Activated CD4-positive, alpha-beta T cell treated with anti-CD3 and anti-CD28 coated beads, Interleukin-2, amount 10 ng/mL, durations not matched to agents 7 days and 5 days (primary cell): ENCODE data around the gene PARD6B. TPM values are rescaled to one million over a fixed set of nuclear protein-coding genes. Genes with fewer than 3 reads are reported as not detected.

ENCODE experiments used
- CTCF ChIA-PET: fragments of 350-600 bp; sonication (Branson Sonifier 250); formaldehyde crosslinking; loops from one replicate; lab custom pipeline; 2021; ENCODE audit warnings: antibody characterized with exemption; lab: Charles Lee
- POLR2A ChIA-PET: fragments of 350-600 bp; sonication (Branson Sonifier 250); formaldehyde crosslinking; loops from one replicate; lab custom pipeline; 2021; ENCODE audit warnings: antibody characterized with exemption; lab: Charles Lee
- DNase-seq: peaks from one replicate; pipeline ENCODE4 v3.0.0-alpha.2; 2020
- H3K27ac Mint-ChIP-seq: one replicate; pipeline ENCODE4 v1.8.0; 2021; ENCODE audit warnings: mild to moderate bottlenecking, moderate library complexity, mixed read lengths
- H3K27me3 Mint-ChIP-seq: one replicate; pipeline ENCODE4 v1.8.0; 2021; ENCODE audit warnings: mixed read lengths
- H3K36me3 Mint-ChIP-seq: one replicate; pipeline ENCODE4 v1.8.0; 2021; ENCODE audit warnings: low read depth, mixed read lengths
- H3K4me1 Mint-ChIP-seq: one replicate; pipeline ENCODE4 v1.8.0; 2021; ENCODE audit warnings: mixed read lengths
- H3K4me3 Mint-ChIP-seq: one replicate; pipeline ENCODE4 v1.8.0; 2021; ENCODE audit warnings: mild to moderate bottlenecking, moderate library complexity, mixed read lengths
- H3K9me3 Mint-ChIP-seq: one replicate; pipeline ENCODE4 v1.8.0; 2021; ENCODE audit warnings: mixed read lengths
- total RNA-seq, 2 experiments: library from RNA; stranded (reverse); gene quantifications; one replicate each; pipeline ENCODE4 v1.2.3, GENCODE V29; 2021

The PARD6B gene
- total RNA-seq = 1 to 10 TPM; 4.2 to 4.4 TPM

DNA sequence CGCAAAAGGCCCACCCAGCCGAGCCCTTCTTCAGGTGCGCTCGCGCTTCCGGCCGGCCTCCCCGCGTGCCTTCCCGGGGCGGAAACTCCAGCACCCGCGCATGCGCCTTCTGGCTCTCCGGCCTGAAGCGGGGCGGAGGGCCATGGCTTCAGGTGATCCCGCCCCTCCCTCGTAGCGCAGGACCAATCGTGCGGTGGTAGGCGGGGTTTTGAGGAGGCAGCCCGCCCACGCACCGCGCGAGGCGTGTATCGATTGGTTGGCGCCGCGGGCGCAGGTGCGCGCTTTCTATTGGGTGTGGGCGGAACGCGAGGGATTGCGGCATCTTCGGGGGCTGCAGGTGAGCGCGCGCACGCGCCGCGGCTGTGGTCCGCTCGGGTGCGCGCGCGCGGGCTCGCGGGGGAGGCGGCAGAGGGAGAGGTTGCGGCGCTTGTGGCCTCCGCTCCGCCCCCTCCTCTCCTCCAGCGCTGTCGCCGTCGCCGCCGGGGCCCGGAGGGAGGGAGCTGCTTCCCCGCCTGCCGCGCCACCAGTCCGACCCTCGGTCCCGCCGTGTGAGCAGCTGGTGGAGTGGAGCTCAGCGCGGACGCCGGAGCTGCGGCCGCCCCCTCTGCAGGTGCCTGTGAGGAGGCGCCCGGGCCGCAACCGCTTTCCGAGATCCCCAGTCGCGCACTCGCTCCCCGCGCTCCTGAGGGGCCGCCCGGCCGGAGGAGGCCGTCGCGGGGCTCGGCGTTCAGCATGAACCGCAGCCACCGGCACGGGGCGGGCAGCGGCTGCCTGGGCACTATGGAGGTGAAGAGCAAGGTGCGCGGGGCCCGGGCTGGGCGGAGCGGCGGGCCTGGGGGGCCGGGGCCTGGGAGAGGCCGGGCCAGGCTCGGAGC, at the start of gene PARD6B:
Gene PARD6B, plus strand, starts transcription at position 526 of the 875 bp plus-strand sequence. Its CDS starts 207 bp downstream, at position 733.
- DNase-seq = peak; percentile 99
- Mint-ChIP-seq H3K4me1 (peaks cover 24% of the 10 kb centered on the region), H3K27ac (peak within 1 kb of the TSS; percentile 92), H3K4me3 (peak within 1 kb of the TSS; percentile 87), H3K36me3 (no peaks in the 10 kb centered on the region), H3K27me3 (no peaks in the 10 kb centered on the region), H3K9me3 (no peaks in the 10 kb centered on the region)
- POLR2A ChIA-PET = no interaction called here
- CTCF ChIA-PET = interaction anchor here (0.6 kb wide), 1 partner anchor 253 kb away, joined by 4 read pairs; no protein-coding TSS in a partner anchor

DNA sequence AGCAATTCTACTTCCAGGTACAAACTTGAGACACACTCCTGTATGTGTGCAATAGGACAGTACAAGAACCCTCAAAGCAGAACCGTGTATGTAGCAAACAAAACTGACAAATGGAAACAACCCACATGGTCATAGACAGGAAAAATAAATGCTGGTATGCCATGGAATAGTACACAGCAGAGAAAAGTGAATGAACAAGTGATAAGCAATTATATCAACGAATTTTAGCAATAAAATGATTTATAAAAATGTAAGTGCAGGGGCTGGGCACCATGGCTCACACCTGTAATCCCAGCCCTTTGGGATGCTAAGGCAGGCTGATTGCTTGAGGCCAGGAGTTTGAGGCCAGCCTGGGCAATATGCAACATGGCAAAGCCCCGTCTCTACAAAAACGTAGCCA, 49.3 kb upstream of the PARD6B start:
- H3K27me3 Mint-ChIP-seq = no peaks in the 10 kb centered on the region
- ChIA-PET CTCF (no interaction called here), POLR2A (no interaction called here)
- no peak for DNase-seq
- no peak overlapping the region for H3K4me3 Mint-ChIP-seq
- no peaks in the 10 kb centered on the region for H3K4me1 Mint-ChIP-seq
- H3K9me3 Mint-ChIP-seq = no peaks in the 10 kb centered on the region
- no peak overlapping the region for H3K27ac Mint-ChIP-seq
- H3K36me3 Mint-ChIP-seq = no peaks in the 10 kb centered on the region

DNA sequence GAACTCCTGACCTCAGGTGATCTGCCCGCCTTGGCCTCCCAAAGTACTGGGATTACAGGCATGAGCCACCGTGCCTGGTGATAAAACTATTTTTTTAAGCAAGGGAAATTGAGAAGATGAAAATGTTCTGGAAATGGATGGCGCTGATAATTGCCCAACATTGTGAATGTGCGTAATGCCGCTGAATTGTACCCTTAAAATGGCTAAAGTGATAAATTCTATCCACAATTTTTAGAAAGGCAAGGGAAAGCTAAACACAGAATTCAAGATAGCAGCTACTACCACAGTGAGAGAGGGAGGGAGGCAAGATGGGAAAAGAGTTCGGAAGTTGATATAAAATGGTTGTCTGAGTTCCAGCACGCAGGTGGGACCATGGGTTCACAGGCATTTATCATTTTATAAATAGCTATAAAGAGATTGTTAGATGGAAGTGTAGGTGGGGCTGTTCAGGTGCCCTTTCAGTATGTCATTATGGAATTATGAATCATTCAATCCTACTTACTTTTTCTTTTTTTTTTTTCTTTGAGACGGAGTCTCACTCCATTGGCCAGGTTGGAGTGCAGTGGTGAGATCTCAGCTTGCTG, 48.3 kb upstream of the PARD6B start:
- Mint-ChIP-seq H3K36me3 (no peaks in the 10 kb centered on the region), H3K27ac (no peak overlapping the region), H3K4me3 (no peak overlapping the region), H3K9me3 (no peaks in the 10 kb centered on the region), H3K27me3 (no peaks in the 10 kb centered on the region), H3K4me1 (no peaks in the 10 kb centered on the region)
- no peak for DNase-seq
- ChIA-PET POLR2A (no interaction called here), CTCF (no interaction called here)

GRCh38 chr20:50683570-50683969, 47.8 kb upstream of the PARD6B start:
- POLR2A ChIA-PET = no interaction called here
- no peaks in the 10 kb centered on the region for H3K9me3 Mint-ChIP-seq
- H3K36me3 Mint-ChIP-seq = no peaks in the 10 kb centered on the region
- H3K27ac Mint-ChIP-seq = no peak overlapping the region
- no peak overlapping the region for H3K4me3 Mint-ChIP-seq
- DNase-seq = no peak
- H3K27me3 Mint-ChIP-seq = peaks cover 2% of the 10 kb centered on the region
- no peaks in the 10 kb centered on the region for H3K4me1 Mint-ChIP-seq
- CTCF ChIA-PET = no interaction called here

- ChIA-PET CTCF (interaction anchor here (1.8 kb wide), 1 partner anchor 9 kb away, joined by 5 read pairs; no protein-coding TSS in a partner anchor), POLR2A (no interaction called here)
- Mint-ChIP-seq H3K36me3 (no peaks in the 10 kb centered on the region), H3K27me3 (peaks cover 30% of the 10 kb centered on the region), H3K4me3 (no peak overlapping the region), H3K4me1 (peaks cover 7% of the 10 kb centered on the region), H3K27ac (no peak overlapping the region), H3K9me3 (no peaks in the 10 kb centered on the region)
- DNase-seq = no peak
These were observed 44.6 kb upstream of the PARD6B start for GRCh38 chr20:50686821-50687220.

- Mint-ChIP-seq H3K27ac (no peak overlapping the region), H3K27me3 (peaks cover 42% of the 10 kb centered on the region), H3K9me3 (no peaks in the 10 kb centered on the region), H3K36me3 (no peaks in the 10 kb centered on the region), H3K4me3 (no peak overlapping the region), H3K4me1 (peaks cover 7% of the 10 kb centered on the region)
- DNase-seq = no peak
- POLR2A ChIA-PET = no interaction called here
- CTCF ChIA-PET = interaction anchor here (1.1 kb wide), 1 partner anchor 23 kb away, joined by 3 read pairs; no protein-coding TSS in a partner anchor
These were observed 43.0 kb upstream of the PARD6B start for GRCh38 chr20:50688256-50688975.

DNA sequence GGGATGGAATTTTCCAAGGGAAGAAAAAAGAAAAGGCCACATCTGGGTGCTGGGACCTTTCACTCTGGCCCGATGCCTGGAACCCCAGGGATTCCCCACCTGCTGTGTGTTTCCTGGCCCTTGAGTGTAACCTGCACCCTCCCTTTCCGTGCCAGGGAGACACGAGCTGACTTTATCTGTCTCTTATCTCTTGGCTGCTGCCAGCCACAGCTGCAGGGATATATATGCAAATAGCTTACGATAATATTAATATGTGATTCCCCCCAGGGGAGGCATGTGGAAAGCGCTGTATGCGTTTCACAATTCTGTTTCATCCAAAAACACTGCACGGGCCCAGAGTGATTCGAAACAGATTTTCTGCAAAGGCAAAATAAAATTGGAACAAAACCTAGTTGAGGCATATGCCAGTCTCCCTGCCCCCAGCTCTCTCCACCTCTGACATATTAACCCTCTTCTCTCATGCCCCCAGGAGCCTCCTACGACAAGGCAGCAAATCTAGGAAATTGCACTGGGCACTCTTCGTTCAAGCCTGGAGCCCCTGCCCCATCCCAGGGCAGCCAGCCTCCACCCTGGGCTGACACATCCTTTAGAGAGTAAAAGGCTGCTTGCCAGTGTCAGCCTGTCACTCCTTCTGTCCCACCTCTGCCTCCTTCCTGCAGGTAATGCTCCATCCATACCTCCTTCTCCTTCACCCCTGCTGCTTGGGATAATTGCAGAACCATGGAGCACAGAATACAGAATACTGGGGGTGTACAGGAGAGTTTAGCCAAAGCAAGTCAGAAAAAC, 41.3 kb upstream of the PARD6B start:
- no peak overlapping the region for H3K4me3 Mint-ChIP-seq
- no peaks in the 10 kb centered on the region for H3K9me3 Mint-ChIP-seq
- H3K36me3 Mint-ChIP-seq = no peaks in the 10 kb centered on the region
- ChIA-PET POLR2A (no interaction called here), CTCF (interaction anchor here (0.6 to 1.2 kb wide), 2 partner anchors 9 to 165 kb away, joined by 3 read pairs; no protein-coding TSS in a partner anchor)
- H3K4me1 Mint-ChIP-seq = peaks cover 7% of the 10 kb centered on the region
- H3K27ac Mint-ChIP-seq = no peak overlapping the region
- DNase-seq = no peak
- H3K27me3 Mint-ChIP-seq = peaks cover 51% of the 10 kb centered on the region

DNA sequence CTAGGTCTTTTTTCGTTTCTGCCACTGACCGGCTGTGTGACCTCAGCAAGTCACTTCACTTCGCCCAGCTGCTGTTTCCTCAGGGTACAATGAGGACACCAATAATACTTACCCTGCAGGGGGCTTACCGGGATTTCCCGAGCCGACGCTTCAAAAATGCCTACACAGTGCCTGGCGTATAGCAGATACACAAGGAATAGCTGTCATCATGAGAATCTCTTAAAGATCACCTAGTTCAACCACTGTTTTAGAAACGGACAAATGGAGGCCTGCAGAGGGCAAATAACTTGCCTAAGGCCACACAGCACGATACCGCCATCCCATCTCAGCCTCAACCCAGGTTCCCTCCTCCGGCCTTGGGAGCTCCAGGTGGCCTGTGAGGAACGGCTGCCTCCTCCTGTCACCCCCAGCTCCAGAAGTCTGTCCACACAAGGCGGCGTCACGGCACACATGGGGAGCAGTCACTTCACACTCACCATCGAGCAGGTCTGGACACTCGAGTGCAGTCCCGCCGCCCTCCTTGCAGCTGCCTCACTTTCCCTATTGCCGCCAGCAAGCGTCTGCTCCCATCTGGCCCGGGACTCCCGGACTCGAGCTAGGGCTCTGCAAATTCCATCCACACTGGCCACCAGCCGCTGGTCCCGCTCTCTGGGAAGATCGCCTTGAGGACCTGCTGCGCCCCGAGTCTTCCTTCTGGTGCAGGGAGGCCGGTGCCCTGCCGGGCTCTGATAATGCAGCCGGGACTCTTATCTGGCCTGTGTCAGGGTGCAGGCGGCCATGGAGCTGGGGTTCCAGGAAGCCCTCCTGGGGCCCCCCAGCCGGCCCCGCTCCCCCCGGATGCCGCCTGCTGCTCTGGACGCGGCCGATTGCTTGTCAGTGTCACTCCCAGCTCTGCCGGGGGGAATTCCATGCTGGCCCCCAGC, 40.5 kb upstream of the PARD6B start, which contains the start of gene RIPOR3:
Gene RIPOR3, minus strand, starts transcription at position 893 of the 923 bp plus-strand sequence. Its CDS starts 414 bp downstream, at position 479.
- H3K27me3 Mint-ChIP-seq = peaks cover 55% of the 10 kb centered on the region
- H3K9me3 Mint-ChIP-seq = no peaks in the 10 kb centered on the region
- POLR2A ChIA-PET = no interaction called here
- H3K27ac Mint-ChIP-seq = no peak within 1 kb of the TSS
- CTCF ChIA-PET = interaction anchor here (0.6 to 1.2 kb wide), 2 partner anchors 10 to 166 kb away, joined by 3 read pairs; no protein-coding TSS in a partner anchor
- DNase-seq = no peak
- H3K4me1 Mint-ChIP-seq = peaks cover 7% of the 10 kb centered on the region
- H3K4me3 Mint-ChIP-seq = no peak within 1 kb of the TSS
- H3K36me3 Mint-ChIP-seq = no peaks in the 10 kb centered on the region

DNA sequence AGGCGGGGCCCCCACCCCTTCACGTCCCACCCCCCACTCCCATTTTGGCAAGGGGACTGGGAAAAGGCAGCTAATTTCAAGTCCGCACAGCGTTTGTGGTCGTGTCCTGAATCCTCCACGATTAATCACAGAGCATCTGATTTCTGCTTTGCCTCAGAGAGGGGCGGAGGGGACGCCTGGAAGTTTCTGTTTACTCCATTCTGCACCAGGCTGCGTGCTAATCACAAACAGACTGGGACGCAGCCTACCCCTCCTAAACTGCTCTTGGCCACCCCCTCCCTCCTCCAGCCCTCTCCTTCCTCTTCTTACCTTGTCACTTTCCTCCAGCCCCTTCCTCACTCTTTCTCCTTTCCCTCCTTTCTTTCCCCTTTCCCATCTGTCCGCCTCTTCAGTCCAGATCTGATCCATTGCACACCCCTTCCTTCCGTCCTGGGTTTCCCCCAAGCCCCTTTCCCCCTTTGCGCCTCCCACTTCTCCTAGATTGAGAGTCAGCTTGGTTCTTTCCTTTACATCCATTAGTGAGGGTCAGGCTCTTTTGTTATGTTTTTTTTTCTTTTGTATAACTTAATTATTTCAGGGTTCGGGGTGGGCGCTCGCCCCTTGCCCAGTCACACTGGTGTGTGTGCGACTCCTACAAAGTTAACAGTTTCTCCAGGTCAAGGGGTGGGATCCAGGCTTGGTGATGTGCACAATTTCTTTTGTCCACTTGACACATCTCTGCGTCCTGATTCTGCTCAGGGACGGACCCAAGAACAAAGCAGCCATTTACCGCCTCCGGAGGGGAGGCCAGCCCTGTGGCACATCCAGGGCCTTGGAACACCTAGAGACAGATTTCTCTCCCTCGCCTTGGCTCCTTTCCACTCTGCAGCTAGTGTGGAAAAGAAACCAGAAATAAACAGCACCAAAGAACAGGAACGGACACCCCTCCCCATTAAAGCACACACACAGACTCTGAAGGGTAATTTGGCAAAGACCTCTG, 39.5 kb upstream of the PARD6B start:
- H3K27ac Mint-ChIP-seq = no peak overlapping the region
- POLR2A ChIA-PET = no interaction called here
- CTCF ChIA-PET = interaction anchor here (1.2 kb wide), 1 partner anchor 11 kb away, joined by 3 read pairs; no protein-coding TSS in a partner anchor
- H3K27me3 Mint-ChIP-seq = peaks cover 55% of the 10 kb centered on the region
- H3K4me3 Mint-ChIP-seq = no peak overlapping the region
- H3K4me1 Mint-ChIP-seq = peaks cover 7% of the 10 kb centered on the region
- H3K9me3 Mint-ChIP-seq = no peaks in the 10 kb centered on the region
- DNase-seq = no peak
- no peaks in the 10 kb centered on the region for H3K36me3 Mint-ChIP-seq

DNA sequence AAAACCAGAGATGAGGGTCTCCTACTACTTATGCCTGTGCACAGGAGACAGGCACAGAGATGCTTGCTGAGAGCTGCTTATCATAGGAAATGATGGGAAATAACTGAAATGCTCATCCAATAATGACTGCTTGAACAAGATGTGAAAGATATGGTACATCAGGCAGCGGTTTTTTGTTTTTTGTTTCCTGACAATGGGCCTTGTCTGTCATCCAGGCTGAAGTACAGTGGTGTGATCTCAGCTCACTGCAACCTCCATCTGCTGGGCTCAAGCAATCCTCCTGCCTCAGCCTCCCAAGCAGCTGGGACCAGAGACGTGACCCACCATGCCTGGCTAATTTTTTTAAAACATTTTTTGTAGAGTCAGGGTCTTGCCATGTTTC, 38.8 kb upstream of the PARD6B start:
- CTCF ChIA-PET = no interaction called here
- Mint-ChIP-seq H3K27ac (no peak overlapping the region), H3K4me3 (no peak overlapping the region), H3K9me3 (no peaks in the 10 kb centered on the region), H3K27me3 (peaks cover 55% of the 10 kb centered on the region), H3K4me1 (peaks cover 7% of the 10 kb centered on the region), H3K36me3 (no peaks in the 10 kb centered on the region)
- POLR2A ChIA-PET = interaction anchor here (0.6 kb wide), 1 partner anchor 24 kb away, joined by 8 read pairs; no protein-coding TSS in a partner anchor
- DNase-seq = no peak
